K562 (cell line): ENCODE measurements around the gene ASCC1. TPM values are rescaled to one million over a fixed set of nuclear protein-coding genes. Genes with fewer than 3 reads are reported as not detected.

Experiments
- BDP1 ChIP-seq: IDR thresholded peaks from 3 replicates; pipeline ENCODE4 v1.6.1; 2011; ENCODE audit not compliant: insufficient read length, insufficient read depth
- CBX5 ChIP-seq: IDR thresholded peaks from 2 replicates; pipeline ENCODE4 v1.6.1; 2014; ENCODE audit warnings: low read depth, borderline replicate concordance
- CHD1 ChIP-seq: fragments of 200-600 bp; sonication (generic); IDR thresholded peaks from one replicate; pipeline ENCODE4 v1.6.1; 2012; ENCODE audit warnings: mild to moderate bottlenecking, moderate library complexity, low read length, inconsistent platforms
- DMBX1 ChIP-seq: fragments of 250-450 bp; sonication (Bioruptor Pico); IDR thresholded peaks from 2 replicates; pipeline ENCODE4 v1.8.0; 2022; ENCODE audit warnings: inconsistent platforms, mild to moderate bottlenecking, moderate library complexity, borderline replicate concordance
- GATAD2A ChIP-seq: fragments of 450-650 bp; IDR thresholded peaks from 2 replicates; pipeline ENCODE4 v1.6.1; 2017
- KAT2B ChIP-seq: IDR thresholded peaks from one replicate; pipeline ENCODE4 v1.6.1; 2012; ENCODE audit warnings: low read depth, mild to moderate bottlenecking, control low read depth, inconsistent platforms, low read length, moderate library complexity
- NR4A1 ChIP-seq, 2 experiments: fragments of 250-450 bp in 1 of 2; fragments of 450-650 bp in 1 of 2; sonication (Bioruptor Pico) in 1 of 2; IDR thresholded peaks; 2 replicates each; pipeline versions ENCODE4 v1.4.0 to v1.6.1; 2016 to 2020; ENCODE audit warnings: mild to moderate bottlenecking in 2 of 2, missing compliant biosample characterization in 1 of 2, missing genetic modification characterization in 1 of 2, moderate library complexity in 1 of 2
- PRDM10 ChIP-seq: fragments of 450-650 bp; IDR thresholded peaks from 2 replicates; pipeline ENCODE4 v1.6.1; 2018; ENCODE audit not compliant: partially characterized antibody
- RFX7 ChIP-seq: fragments of 250-450 bp; sonication (Bioruptor Pico); IDR thresholded peaks from 2 replicates; pipeline ENCODE4 v1.5.1; 2021; ENCODE audit warnings: mild to moderate bottlenecking
- SIN3A ChIP-seq, 2 experiments: fragments of 150-350 bp in 1 of 2; IDR thresholded peaks; 2 replicates each; pipeline ENCODE4 v1.6.1; 2011 to 2016; ENCODE audit warnings: borderline replicate concordance in 2 of 2, low read depth in 2 of 2, low read length in 2 of 2, mild to moderate bottlenecking in 2 of 2, moderate library complexity in 2 of 2; ENCODE audit not compliant: control insufficient read depth in 1 of 2
- SMARCC2 ChIP-seq: fragments of 450-650 bp; IDR thresholded peaks from 2 replicates; pipeline ENCODE4 v1.6.1; 2017; ENCODE audit warnings: antibody characterized with exemption, moderate library complexity, mild to moderate bottlenecking, low read depth
- U2AF1 ChIP-seq: fragments of 200-400 bp; formaldehyde crosslinking; optimal IDR thresholded peaks from 2 replicates; pipeline ENCODE3; 2017; ENCODE audit warnings: mild to moderate bottlenecking, low read depth, low read length, moderate library complexity
- ZNF347 ChIP-seq: fragments of 450-650 bp; formaldehyde crosslinking; IDR thresholded peaks from 2 replicates; pipeline ENCODE4 v1.4.0; 2020; ENCODE audit warnings: low read depth, mild to moderate bottlenecking, moderate library complexity
- ZNF354B ChIP-seq: fragments of 250-450 bp; sonication (Bioruptor Pico); IDR thresholded peaks from 2 replicates; pipeline ENCODE4 v1.4.0; 2020
- ZNF445 ChIP-seq: fragments of 250-450 bp; sonication (Bioruptor Pico); IDR thresholded peaks from 2 replicates; pipeline ENCODE4 v1.4.0; 2020; ENCODE audit warnings: low read depth, mild to moderate bottlenecking, moderate library complexity
- ZNF584 ChIP-seq: fragments of 200-800 bp; sonication (Bioruptor generic); IDR thresholded peaks from 2 replicates; pipeline ENCODE4 v1.6.1; 2016; ENCODE audit warnings: low read depth, mild to moderate bottlenecking, missing genetic modification characterization, missing compliant biosample characterization
- ZNF696 ChIP-seq: fragments of 250-450 bp; sonication (Bioruptor Pico); conservative IDR thresholded peaks from 2 replicates; pipeline ENCODE4 v1.4.0; 2020; ENCODE audit warnings: mild to moderate bottlenecking, moderate library complexity
- ZNF785 ChIP-seq: fragments of 250-450 bp; sonication (Bioruptor Pico); IDR thresholded peaks from 2 replicates; pipeline ENCODE4 v1.4.0; 2020; ENCODE audit warnings: mild to moderate bottlenecking
- polyA plus RNA-seq, 8 experiments: library from polyadenylated mRNA; depleted of rRNA in 4 of 8; stranded (reverse) in 5 of 8; unstranded in 3 of 8; fragments of >200 nt; fragmentation: Nextera tagmentation in 2 of 8; fragmentation: Illumina TruSeq in 1 of 8; extraction: Ambion mirVana in 2 of 8; extraction: Trizol in 1 of 8; gene quantifications; 2 replicates each; pipeline versions ENCODE4 v1.2.1 to v1.2.3, GENCODE V29; 2011 to 2014; ENCODE audit warnings: inconsistent platforms in 1 of 8, missing spikeins in 1 of 8
- total RNA-seq, 7 experiments: library from RNA; depleted of rRNA in 6 of 7; stranded (reverse); fragments of >200 nt in 6 of 7; fragmentation: Illumina TruSeq in 2 of 7; extraction: Trizol in 2 of 7; gene quantifications; 2 replicates each; pipeline versions ENCODE4 v1.2.1 to v1.2.3, GENCODE V29; 2011 to 2021; ENCODE audit warnings: low replicate concordance in 1 of 7
- TF ChIP-seq, protein P1 (sequence below): fragments of 250-450 bp; sonication (Bioruptor Pico); IDR thresholded peaks from 2 replicates; pipeline ENCODE4 v1.4.0; 2020; ENCODE audit warnings: mild to moderate bottlenecking, moderate library complexity, borderline replicate concordance
- TF ChIP-seq, protein P2 (sequence below): fragments of 200-800 bp; sonication (Bioruptor generic); IDR thresholded peaks from 2 replicates; pipeline ENCODE4 v1.6.1; 2017; ENCODE audit warnings: missing genetic modification characterization, missing compliant biosample characterization

The ASCC1 gene
- total and polyA plus RNA-seq, 9 of the 15 experiments (the other 6 are each of a cell fraction or from before 2014, with no cell fraction given) = 31.7 to 73.3 (median 52.8) TPM

- TF ChIP-seq, protein P1, sequence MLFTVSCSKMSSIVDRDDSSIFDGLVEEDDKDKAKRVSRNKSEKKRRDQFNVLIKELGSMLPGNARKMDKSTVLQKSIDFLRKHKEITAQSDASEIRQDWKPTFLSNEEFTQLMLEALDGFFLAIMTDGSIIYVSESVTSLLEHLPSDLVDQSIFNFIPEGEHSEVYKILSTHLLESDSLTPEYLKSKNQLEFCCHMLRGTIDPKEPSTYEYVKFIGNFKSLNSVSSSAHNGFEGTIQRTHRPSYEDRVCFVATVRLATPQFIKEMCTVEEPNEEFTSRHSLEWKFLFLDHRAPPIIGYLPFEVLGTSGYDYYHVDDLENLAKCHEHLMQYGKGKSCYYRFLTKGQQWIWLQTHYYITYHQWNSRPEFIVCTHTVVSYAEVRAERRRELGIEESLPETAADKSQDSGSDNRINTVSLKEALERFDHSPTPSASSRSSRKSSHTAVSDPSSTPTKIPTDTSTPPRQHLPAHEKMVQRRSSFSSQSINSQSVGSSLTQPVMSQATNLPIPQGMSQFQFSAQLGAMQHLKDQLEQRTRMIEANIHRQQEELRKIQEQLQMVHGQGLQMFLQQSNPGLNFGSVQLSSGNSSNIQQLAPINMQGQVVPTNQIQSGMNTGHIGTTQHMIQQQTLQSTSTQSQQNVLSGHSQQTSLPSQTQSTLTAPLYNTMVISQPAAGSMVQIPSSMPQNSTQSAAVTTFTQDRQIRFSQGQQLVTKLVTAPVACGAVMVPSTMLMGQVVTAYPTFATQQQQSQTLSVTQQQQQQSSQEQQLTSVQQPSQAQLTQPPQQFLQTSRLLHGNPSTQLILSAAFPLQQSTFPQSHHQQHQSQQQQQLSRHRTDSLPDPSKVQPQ (CRISPR knock-in tag) = no peak
- TF ChIP-seq ZNF445 (CRISPR knock-in tag) (no peak), BDP1 (no peak), CBX5 (no peak), CHD1 (no peak), ZNF584 (no peak; the same call in 1 of the 2 replicates), ZNF785 (CRISPR knock-in tag) (no peak), PRDM10 (peak; percentile 70), ZNF354B (CRISPR knock-in tag) (no peak), GATAD2A (peak; percentile 58; the same call in 1 of the 2 replicates), KAT2B (no peak), ZNF347 (CRISPR knock-in tag) (no peak), U2AF1 (no peak), RFX7 (no peak), DMBX1 (CRISPR knock-in tag) (peak; percentile 54), SIN3A (IDR thresholded peaks at IDR 0.05; ENCODE audit: borderline replicate concordance in 2 of 2, control insufficient read depth in 1 of 2, low read depth in 2 of 2, low read length in 2 of 2) (no peak), SMARCC2 (no peak), NR4A1 (CRISPR knock-in tag; IDR thresholded peaks at IDR 0.05) (peak; percentile 48; the same call in 1 of the 2 replicates), NR4A1 (tag; IDR thresholded peaks at IDR 0.05) (peak; percentile 62; the same call in 1 of the 2 replicates), ZNF696 (CRISPR knock-in tag) (no peak)
- TF ChIP-seq, protein P2, sequence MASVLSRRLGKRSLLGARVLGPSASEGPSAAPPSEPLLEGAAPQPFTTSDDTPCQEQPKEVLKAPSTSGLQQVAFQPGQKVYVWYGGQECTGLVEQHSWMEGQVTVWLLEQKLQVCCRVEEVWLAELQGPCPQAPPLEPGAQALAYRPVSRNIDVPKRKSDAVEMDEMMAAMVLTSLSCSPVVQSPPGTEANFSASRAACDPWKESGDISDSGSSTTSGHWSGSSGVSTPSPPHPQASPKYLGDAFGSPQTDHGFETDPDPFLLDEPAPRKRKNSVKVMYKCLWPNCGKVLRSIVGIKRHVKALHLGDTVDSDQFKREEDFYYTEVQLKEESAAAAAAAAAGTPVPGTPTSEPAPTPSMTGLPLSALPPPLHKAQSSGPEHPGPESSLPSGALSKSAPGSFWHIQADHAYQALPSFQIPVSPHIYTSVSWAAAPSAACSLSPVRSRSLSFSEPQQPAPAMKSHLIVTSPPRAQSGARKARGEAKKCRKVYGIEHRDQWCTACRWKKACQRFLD = peak; percentile 66; the same call in 1 of the 2 replicates
Observed at GRCh38 chr10:72254813-72255568, 38.9 kb upstream of the ASCC1 start (continued).
